VCaP (cell line): Measurements from ENCODE around the gene FLACC1.

Experiments
- H3K27ac ChIP-seq: fragments of 450-650 bp; 2 replicates; pipeline ENCODE4 v1.5.1; 2017
- TF ChIP-seq, protein P1 (sequence below): fragments of 450-650 bp; conservative IDR thresholded peaks from 2 replicates; pipeline ENCODE4 v1.5.1; 2017; ENCODE audit warnings: mild to moderate bottlenecking, moderate library complexity

The FLACC1 gene

DNA sequence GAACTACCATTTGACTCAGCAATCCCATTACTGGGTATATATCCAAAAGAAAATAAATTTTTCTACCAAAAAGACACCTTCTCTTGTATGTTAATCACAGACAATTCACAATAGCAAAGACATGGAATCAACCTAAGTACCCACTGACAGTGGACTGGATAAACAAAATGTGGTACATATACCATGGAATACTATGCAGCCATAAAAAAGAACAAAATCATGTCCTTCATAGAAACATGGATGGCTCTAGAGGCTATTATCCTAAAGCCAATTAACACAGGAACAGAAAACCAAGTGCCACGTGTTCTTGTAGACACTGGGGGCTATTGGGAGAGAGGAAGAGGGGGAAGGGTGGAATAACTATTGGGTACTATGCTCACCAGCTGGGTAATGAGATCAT is 27.7 kb downstream of the FLACC1 start:
- TF ChIP-seq, protein P1, sequence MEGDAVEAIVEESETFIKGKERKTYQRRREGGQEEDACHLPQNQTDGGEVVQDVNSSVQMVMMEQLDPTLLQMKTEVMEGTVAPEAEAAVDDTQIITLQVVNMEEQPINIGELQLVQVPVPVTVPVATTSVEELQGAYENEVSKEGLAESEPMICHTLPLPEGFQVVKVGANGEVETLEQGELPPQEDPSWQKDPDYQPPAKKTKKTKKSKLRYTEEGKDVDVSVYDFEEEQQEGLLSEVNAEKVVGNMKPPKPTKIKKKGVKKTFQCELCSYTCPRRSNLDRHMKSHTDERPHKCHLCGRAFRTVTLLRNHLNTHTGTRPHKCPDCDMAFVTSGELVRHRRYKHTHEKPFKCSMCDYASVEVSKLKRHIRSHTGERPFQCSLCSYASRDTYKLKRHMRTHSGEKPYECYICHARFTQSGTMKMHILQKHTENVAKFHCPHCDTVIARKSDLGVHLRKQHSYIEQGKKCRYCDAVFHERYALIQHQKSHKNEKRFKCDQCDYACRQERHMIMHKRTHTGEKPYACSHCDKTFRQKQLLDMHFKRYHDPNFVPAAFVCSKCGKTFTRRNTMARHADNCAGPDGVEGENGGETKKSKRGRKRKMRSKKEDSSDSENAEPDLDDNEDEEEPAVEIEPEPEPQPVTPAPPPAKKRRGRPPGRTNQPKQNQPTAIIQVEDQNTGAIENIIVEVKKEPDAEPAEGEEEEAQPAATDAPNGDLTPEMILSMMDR: no peak
- no peak overlapping the region for H3K27ac ChIP-seq

DNA sequence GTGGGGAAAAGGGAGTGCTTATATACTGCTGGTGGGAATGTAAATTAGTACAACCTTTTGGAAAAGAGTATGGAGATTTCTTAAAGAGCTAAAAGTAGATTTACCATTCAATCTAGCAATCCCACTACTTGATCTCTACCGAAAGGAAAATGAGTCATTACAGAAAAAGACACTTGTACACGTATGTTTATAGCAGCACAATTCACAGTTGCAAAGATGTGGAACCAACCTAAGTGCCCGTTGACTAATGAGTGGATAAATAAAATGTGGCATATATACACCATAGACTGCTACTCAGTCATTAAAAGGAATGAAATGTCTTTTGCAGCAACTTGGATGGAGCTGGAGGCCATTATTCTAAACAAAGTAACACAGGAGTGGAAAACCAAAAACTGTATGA is 29.5 kb downstream of the FLACC1 start:
- TF ChIP-seq, protein P1: no peak
- no peak overlapping the region for H3K27ac ChIP-seq

DNA sequence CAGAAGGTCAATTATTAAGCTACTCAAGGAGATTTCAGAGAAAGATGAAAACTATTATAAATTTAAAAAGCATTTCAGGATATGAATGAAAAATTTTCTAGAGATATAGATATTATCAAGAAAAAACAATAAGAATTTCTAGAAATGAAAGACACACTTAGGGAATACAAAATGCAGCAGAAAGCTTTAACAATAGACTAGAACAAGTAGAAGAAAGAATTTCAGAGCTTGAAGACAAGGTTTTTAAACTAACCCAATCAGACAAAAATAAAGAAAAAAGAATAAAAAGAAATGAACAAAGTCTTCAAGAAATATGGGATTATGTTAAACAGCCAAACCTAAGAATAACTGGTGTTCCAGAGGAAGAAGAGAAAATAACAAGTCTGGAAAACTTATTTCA is 34.4 kb downstream of the FLACC1 start:
- TF ChIP-seq, protein P1: no peak

DNA sequence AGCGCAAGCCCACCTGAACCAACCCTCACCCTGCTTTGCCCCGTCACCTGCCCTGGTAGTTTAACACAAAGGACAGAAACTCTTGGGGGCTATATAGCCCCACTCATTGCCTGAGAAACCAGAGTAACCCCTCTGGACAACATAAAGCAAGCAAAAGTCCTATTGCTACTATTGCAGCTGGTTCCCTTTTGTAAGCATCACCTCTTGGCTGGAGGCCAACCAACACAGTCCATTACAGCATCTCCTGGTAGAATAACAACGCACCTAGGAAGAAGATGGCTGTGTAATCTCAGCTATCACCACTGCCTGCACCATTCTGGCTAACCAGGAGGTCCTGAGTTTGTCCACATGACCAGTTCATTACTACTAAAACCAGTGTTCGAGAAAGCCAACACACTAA is 36.4 kb downstream of the FLACC1 start:
- H3K27ac ChIP-seq: no peak overlapping the region
- TF ChIP-seq, protein P1: no peak

More for the DNA sequence above, 34.4 kb downstream of the FLACC1 start:
- no peak overlapping the region for H3K27ac ChIP-seq

DNA sequence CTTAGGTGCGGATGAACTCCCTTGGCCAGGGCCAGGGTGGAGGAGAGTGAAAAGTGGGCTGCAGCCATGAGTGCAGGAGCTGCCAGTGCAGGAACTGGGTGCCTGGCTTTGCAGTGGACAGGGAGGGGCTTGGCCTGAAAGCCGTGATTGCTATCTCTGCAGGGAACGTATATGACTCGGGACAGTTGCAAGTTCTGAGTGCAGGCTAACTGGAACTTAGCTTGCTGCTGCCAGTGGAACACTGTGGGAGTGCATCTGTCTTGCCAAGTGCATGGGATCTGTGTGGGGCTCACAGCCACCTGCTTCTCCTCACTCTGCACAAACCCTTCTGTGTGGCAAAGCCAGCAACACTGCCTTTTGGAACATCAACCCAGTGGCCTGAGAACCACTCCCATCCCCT is 36.9 kb downstream of the FLACC1 start:
- H3K27ac ChIP-seq: no peak overlapping the region
- TF ChIP-seq, protein P1: no peak

DNA sequence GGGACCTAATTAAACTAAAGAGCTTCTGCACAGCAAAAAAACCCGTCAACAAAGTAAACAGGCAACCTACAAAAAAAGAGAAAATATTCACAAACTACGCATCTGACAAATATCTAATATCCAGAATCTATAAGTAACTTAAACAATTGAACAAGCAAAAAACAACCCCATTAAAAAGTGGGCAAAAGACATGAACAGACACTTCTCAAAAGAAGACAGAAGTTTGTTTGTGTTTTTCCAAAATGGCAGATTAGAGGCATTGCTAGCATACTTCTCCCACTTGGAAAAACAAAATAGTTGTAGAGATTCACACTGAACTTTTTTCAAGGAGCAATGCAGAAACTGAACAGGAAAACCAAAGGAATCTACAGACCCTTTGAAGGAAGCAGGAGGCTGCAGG is 37.6 kb downstream of the FLACC1 start:
- TF ChIP-seq, protein P1: no peak
- no peak overlapping the region for H3K27ac ChIP-seq

DNA sequence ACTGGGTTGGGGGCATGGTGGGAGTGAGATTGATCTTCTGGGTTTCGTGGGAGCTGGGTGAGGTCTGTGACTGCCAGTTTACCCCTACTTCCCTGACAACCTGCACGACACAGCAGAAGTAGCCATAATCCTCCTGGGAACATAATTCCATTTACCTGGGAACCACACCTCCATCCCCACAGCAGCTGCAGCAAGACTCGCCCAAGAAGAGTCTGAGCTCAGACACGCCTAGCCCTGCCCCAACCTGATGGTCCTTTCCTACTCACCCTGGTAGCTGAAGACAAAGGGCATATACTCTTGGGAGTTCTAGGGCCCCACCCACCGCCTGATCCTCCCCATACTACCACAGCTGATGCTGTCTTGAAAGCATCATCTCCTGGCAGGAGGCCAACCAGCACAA is 43.8 kb downstream of the FLACC1 start:
- TF ChIP-seq, protein P1: no peak

DNA sequence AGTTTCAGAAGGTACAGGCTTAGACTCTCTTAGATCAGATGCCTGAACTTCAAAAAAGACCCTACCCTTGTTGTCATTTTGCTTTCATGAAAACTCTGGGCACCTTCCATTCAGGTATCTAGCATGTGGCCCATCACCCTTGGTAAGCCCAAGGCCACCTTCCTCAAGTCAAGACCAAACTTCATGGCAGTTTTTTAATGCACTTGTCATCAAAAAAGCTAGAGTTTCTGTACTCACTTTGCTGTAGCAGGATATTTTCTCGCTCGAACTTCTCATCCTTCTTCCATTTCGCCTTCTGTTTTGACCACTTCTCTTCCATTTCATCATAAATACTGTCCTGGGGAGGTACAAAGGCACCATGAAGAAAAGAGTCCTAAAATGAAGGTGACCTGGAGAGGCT is 48.2 kb downstream of the FLACC1 start:
- no peak overlapping the region for H3K27ac ChIP-seq
- TF ChIP-seq, protein P1: no peak

More for the DNA sequence above, 43.8 kb downstream of the FLACC1 start:
- H3K27ac ChIP-seq: no peak overlapping the region
